GM12872 (cell line): ENCODE measurements around the gene CYP4F2.

Experiments
- CTCF ChIP-seq: IDR thresholded peaks from 3 replicates; pipeline ENCODE4 v1.5.1; 2011; ENCODE audit warnings: low read depth, mild to moderate bottlenecking, low read length, moderate library complexity; ENCODE audit not compliant: insufficient read depth

The CYP4F2 gene

GRCh38 chr19:15934332-15935078 lies 36.6 kb upstream of the CYP4F2 start, which contains the start of gene CYP4F11:
Gene CYP4F11 (minus strand): TSS chr19:15934529. CDS start chr19:15934408, 121 bp downstream.
- TF ChIP-seq CTCF, result no peak

GRCh38 chr19:15928321-15928720 lies 30.4 kb upstream of the CYP4F2 start:
- no peak for TF ChIP-seq CTCF

- no peak for TF ChIP-seq CTCF
These were observed 28.6 kb upstream of the CYP4F2 start for GRCh38 chr19:15926484-15926883.

- no peak for TF ChIP-seq CTCF
These were observed 25.8 kb upstream of the CYP4F2 start for GRCh38 chr19:15923702-15924101.

- TF ChIP-seq CTCF, result no peak
These were observed 24.1 kb upstream of the CYP4F2 start for GRCh38 chr19:15922021-15922420.

GRCh38 chr19:15919243-15919642 lies 21.4 kb upstream of the CYP4F2 start:
- no peak for TF ChIP-seq CTCF

- TF ChIP-seq CTCF, result no peak
These were observed 17.2 kb upstream of the CYP4F2 start for GRCh38 chr19:15915109-15915508.

- TF ChIP-seq CTCF, result no peak
These were observed 16.0 kb upstream of the CYP4F2 start for GRCh38 chr19:15913830-15914229.
